Chondrocyte (in vitro differentiated cells): ENCODE data around the gene GXYLT2. TPM values are rescaled to one million over a fixed set of nuclear protein-coding genes. Genes with fewer than 3 reads are reported as not detected.

Experiments
- DNase-seq: peaks from one replicate; pipeline ENCODE4 v3.0.0; 2021; ENCODE audit warnings: mixed read lengths, low spot score
- H3K27ac Mint-ChIP-seq: one replicate; pipeline ENCODE4 v1.8.0; 2021; ENCODE audit warnings: mild to moderate bottlenecking, moderate library complexity, mixed read lengths; ENCODE audit not compliant: unreplicated experiment
- H3K27me3 Mint-ChIP-seq: 2 replicates; pipeline ENCODE4 v1.8.0; 2021; ENCODE audit warnings: low read depth, mixed read lengths
- H3K36me3 Mint-ChIP-seq: 2 replicates; pipeline ENCODE4 v1.8.0; 2021; ENCODE audit warnings: low read depth, mixed read lengths
- H3K4me1 Mint-ChIP-seq: 2 replicates; pipeline ENCODE4 v1.8.0; 2021; ENCODE audit warnings: low read depth, mild to moderate bottlenecking, mixed read lengths
- H3K4me3 Mint-ChIP-seq: one replicate; pipeline ENCODE4 v1.8.0; 2021; ENCODE audit warnings: mild to moderate bottlenecking, moderate library complexity, mixed read lengths; ENCODE audit not compliant: unreplicated experiment
- H3K9me3 Mint-ChIP-seq: 2 replicates; pipeline ENCODE4 v1.8.0; 2021; ENCODE audit warnings: low read depth, mixed read lengths
- total RNA-seq: library from RNA; stranded (reverse); gene quantifications from 3 replicates; pipeline ENCODE4 v1.2.1, GENCODE V29; 2021
- TF ChIP-seq, protein P1 (sequence below): fragments of 200-600 bp; sonication (generic); IDR thresholded peaks from 2 replicates; pipeline ENCODE4 v1.5.0; 2021; ENCODE audit warnings: antibody characterized with exemption, mild to moderate bottlenecking, moderate library complexity

GXYLT2 gene
- total RNA-seq, 1 donor from 2014 or later: 99.3 TPM

DNA sequence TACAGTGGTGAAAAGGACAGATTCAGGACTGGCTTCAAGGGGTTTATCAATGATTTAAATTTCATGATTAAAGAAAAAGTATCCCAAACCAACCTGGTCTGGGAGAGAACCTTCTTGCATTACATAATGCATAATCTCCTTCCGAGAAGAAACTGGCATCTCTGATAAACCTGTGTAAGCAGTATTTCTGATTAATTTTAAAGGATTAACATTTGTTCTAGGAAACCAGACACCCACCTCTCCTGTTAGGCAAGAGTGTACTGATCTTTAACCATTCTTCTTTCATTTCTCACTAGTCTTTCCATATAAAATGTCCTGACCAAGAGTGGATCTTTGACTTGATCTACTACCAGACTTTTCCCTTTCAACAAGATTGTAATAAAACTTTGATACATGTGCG, 85.9 kb downstream of the GXYLT2 start:
- H3K27ac Mint-ChIP-seq: no peak overlapping the region
- H3K9me3 Mint-ChIP-seq: no peaks in the 10 kb centered on the region
- peaks cover 5% of the 10 kb centered on the region for H3K4me1 Mint-ChIP-seq

DNA sequence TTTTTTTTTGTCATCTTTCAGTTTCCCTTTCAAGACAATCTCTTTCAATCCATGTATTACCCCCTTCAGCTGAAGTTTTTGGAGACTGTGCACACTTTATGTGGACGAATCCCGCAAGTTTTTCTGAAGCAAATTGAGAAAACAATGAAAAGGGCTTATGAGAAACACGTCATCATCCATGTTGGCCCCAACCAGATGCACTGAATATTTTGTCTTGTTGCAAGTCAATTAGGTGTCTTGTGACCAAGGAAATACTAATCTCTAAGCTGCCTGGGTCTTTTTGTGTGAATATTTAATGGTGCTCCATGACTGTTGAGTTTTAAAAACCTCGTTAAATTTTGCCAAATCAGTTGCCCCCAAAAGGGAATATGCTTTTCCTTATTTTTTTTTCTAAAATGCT, 87.1 kb downstream of the GXYLT2 start:
- TF ChIP-seq, protein P1, sequence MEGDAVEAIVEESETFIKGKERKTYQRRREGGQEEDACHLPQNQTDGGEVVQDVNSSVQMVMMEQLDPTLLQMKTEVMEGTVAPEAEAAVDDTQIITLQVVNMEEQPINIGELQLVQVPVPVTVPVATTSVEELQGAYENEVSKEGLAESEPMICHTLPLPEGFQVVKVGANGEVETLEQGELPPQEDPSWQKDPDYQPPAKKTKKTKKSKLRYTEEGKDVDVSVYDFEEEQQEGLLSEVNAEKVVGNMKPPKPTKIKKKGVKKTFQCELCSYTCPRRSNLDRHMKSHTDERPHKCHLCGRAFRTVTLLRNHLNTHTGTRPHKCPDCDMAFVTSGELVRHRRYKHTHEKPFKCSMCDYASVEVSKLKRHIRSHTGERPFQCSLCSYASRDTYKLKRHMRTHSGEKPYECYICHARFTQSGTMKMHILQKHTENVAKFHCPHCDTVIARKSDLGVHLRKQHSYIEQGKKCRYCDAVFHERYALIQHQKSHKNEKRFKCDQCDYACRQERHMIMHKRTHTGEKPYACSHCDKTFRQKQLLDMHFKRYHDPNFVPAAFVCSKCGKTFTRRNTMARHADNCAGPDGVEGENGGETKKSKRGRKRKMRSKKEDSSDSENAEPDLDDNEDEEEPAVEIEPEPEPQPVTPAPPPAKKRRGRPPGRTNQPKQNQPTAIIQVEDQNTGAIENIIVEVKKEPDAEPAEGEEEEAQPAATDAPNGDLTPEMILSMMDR: no peak
- H3K4me3 Mint-ChIP-seq: no peak overlapping the region
- no peaks in the 10 kb centered on the region for H3K27me3 Mint-ChIP-seq
- no peak for DNase-seq
- H3K9me3 Mint-ChIP-seq: no peaks in the 10 kb centered on the region
- H3K4me1 Mint-ChIP-seq: peaks cover 5% of the 10 kb centered on the region
- no peak overlapping the region for H3K27ac Mint-ChIP-seq
- H3K36me3 Mint-ChIP-seq: peaks cover 20% of the 10 kb centered on the region

More for the DNA sequence above, 85.9 kb downstream of the GXYLT2 start:
- Mint-ChIP-seq H3K4me3 (no peak overlapping the region), H3K27me3 (no peaks in the 10 kb centered on the region), H3K36me3 (peaks cover 19% of the 10 kb centered on the region)
- DNase-seq: no peak
- TF ChIP-seq, protein P1: no peak

GRCh38 chr3:72976281-72976741, 88.5 kb downstream of the GXYLT2 start:
- TF ChIP-seq, protein P1: no peak
- no peak for DNase-seq
- Mint-ChIP-seq H3K4me3 (no peak overlapping the region), H3K4me1 (peaks cover 5% of the 10 kb centered on the region), H3K27me3 (no peaks in the 10 kb centered on the region), H3K36me3 (peaks cover 17% of the 10 kb centered on the region), H3K27ac (no peak overlapping the region), H3K9me3 (no peaks in the 10 kb centered on the region)

DNA sequence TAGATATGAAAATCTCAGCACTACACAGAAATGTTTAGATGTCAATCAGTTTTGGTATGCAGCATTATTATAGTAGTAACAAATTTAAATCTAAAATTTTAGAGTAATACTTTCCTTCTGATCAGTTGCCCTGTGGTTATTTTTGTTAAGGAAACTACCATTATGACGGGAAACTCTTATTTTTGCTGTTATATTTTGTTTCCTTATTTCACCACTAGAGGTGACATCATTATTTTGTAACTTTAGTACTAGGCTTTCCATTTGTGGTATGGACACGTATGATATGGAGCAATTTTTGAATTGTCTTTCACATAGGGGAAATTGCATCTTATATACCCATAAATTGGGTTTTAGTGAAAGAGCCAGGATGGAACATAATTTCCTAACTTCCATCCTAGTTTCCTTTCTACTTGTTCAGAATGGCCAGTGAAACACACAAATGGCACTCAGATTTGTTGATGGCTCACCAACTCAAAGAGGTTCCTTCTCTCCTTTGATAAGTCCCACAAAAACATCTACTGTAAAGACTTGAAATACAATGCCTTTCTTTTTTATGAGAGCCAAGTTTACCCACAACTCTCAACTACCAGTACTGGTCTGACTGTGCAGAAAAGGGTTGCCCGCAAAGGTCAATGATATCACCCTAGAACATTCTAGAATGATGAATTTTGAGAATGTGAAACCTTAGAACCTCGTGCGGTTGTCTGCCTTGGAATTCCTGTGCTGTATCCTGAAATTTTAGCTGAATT, 89.4 kb downstream of the GXYLT2 start:
- no peak for DNase-seq
- Mint-ChIP-seq H3K9me3 (no peaks in the 10 kb centered on the region), H3K36me3 (peaks cover 14% of the 10 kb centered on the region), H3K27ac (no peak overlapping the region), H3K27me3 (no peaks in the 10 kb centered on the region), H3K4me3 (no peak overlapping the region), H3K4me1 (peaks cover 5% of the 10 kb centered on the region)
- TF ChIP-seq, protein P1: peak; percentile 64

DNA sequence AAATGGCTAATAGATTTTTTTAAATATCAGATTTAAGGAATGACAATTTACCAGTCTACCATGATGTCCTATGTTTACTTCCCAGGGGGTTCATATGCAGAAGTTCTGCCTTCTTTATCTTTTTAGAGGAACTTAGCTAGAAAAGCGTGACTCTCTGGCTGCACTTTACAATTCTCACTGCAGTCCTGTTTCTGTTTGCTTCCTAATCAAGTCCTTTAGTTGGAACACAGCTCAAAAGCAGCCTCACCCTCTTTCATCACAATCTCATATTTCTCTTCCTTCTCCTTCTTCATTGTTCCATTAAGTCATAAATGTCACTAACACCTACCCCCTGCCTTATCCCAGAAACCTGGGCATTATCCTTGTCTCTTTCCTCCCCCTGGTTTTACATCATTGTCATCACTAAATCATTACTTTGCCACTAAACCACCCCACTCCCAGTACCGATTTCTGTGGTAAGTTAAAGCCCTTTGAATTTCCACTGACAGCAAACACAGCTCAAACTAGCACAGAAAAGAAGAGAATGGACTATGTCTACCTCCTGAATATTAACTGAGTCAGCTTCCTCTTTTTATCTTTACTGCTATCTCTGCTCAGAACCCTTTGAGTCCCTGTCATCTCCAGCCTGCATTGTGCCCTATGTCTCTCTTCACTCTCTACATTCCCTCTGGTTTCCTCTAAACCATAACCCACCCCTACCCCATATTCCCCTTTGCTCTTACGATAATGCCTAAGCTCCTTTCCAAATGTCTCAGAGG, 94.9 kb downstream of the GXYLT2 start:
- H3K9me3 Mint-ChIP-seq: peaks cover 3% of the 10 kb centered on the region
- H3K27ac Mint-ChIP-seq: no peak overlapping the region
- DNase-seq: no peak
- H3K4me1 Mint-ChIP-seq: no peaks in the 10 kb centered on the region
- TF ChIP-seq, protein P1: no peak
- H3K36me3 Mint-ChIP-seq: peaks cover 15% of the 10 kb centered on the region
- no peaks in the 10 kb centered on the region for H3K27me3 Mint-ChIP-seq
- H3K4me3 Mint-ChIP-seq: no peak overlapping the region
